Measurements from ENCODE around the gene PTPN7. TPM values are rescaled to one million over a fixed set of nuclear protein-coding genes. Genes with fewer than 3 reads are reported as not detected.

Gene PTPN7
- total and polyA plus RNA-seq, 8 donors = 1.0 to 11.7 (median 1.5) TPM

DNA sequence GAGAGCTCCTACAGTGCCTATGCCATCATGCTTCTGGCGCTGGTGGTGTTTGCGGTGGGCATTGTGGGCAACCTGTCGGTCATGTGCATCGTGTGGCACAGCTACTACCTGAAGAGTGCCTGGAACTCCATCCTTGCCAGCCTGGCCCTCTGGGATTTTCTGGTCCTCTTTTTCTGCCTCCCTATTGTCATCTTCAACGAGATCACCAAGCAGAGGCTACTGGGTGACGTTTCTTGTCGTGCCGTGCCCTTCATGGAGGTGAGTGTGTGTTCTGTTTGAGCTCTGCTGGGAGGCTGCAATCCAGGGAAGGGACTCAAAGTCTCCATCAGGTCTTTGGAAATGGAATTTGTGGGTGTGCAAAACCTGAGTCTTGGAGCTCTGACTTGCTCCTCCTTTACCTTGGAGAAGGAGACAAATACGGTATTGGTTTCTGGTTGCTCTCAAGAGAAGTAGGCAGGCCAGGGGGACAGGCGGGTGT lies 37.0 kb downstream of the PTPN7 start:
- ATAC-seq = no peak
- H3K4me3 ChIP-seq = no peak overlapping the region
- H3K27ac ChIP-seq = no peak overlapping the region
- TF ChIP-seq, protein P1, sequence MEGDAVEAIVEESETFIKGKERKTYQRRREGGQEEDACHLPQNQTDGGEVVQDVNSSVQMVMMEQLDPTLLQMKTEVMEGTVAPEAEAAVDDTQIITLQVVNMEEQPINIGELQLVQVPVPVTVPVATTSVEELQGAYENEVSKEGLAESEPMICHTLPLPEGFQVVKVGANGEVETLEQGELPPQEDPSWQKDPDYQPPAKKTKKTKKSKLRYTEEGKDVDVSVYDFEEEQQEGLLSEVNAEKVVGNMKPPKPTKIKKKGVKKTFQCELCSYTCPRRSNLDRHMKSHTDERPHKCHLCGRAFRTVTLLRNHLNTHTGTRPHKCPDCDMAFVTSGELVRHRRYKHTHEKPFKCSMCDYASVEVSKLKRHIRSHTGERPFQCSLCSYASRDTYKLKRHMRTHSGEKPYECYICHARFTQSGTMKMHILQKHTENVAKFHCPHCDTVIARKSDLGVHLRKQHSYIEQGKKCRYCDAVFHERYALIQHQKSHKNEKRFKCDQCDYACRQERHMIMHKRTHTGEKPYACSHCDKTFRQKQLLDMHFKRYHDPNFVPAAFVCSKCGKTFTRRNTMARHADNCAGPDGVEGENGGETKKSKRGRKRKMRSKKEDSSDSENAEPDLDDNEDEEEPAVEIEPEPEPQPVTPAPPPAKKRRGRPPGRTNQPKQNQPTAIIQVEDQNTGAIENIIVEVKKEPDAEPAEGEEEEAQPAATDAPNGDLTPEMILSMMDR (IDR thresholded peaks at IDR 0.05) = no peak
- H3K9me3 ChIP-seq = no peaks in the 10 kb centered on the region
- H3K4me1 ChIP-seq = no peaks in the 10 kb centered on the region
- no peaks in the 10 kb centered on the region for H3K36me3 ChIP-seq
- DNase-seq = peak in 1 of 4 donors; percentile 28
- peaks cover 0 to 4% of the 10 kb centered on the region in 2 donors for H3K27me3 ChIP-seq
- intact Hi-C loops (cut with DNase I) = no loop called here

DNA sequence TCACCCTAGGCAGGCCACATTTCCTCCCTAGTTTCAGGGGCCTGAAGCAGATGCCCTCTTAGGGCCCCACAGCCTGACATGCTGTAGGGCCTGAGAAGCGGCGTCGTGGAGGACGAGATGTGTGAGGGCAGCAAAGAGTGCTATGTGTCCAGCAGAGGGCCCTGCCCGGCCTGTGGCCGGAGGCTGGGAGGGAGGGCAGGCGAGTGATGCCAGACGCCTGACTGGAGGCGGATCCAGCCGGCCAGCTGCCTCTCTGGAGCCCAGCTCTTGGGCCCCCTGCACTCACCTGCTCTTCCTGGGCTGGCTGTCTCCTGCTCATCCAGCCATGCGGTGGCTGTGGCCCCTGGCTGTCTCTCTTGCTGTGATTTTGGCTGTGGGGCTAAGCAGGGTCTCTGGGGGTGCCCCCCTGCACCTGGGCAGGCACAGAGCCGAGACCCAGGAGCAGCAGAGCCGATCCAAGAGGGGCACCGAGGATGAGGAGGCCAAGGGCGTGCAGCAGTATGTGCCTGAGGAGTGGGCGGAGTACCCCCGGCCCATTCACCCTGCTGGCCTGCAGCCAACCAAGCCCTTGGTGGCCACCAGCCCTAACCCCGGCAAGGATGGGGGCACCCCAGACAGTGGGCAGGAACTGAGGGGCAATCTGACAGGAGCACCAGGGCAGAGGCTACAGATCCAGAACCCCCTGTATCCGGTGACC lies 37.6 kb downstream of the PTPN7 start, which contains the start of gene GPR37L1:
TSS of gene GPR37L1 (plus strand) at position 279 of the 697 bp plus-strand sequence. CDS start at position 326, 47 bp downstream.
- DNase-seq = peak in 3 of 4 donors; percentile 41 to 87 (median 60)
- Histone ChIP-seq H3K4me3 (no peak within 1 kb of the TSS), H3K4me1 (no peaks in the 10 kb centered on the region), H3K27ac (no peak within 1 kb of the TSS), H3K36me3 (no peaks in the 10 kb centered on the region), H3K9me3 (no peaks in the 10 kb centered on the region), H3K27me3 (peaks cover 0 to 4% of the 10 kb centered on the region in 2 donors)
- intact Hi-C loops (cut with DNase I) = no loop called here
- TF ChIP-seq, protein P1 (IDR thresholded peaks at IDR 0.05) = peak; percentile 24 to 44
- ATAC-seq = peak; percentile 81

DNA sequence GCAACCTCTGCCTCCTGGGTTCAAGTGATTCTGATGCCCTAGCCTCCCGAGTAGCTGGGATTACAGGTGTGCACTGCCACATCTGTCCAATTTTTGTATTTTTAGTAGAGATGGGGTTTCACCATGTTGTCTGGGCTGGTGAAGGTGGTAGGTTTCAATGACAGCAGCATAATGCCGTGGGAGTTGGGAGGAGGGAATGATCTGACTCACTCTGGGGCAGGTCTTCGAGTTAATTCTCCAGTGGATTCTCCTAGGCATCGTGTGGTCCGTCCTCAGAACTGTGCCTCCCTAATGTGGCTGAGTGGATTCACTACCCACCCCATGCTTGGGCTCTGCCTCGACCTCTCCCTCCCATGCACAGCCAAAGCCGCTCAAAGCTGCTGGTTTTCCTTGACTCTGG lies 39.4 kb downstream of the PTPN7 start:
- Histone ChIP-seq H3K9me3 (no peaks in the 10 kb centered on the region), H3K36me3 (no peaks in the 10 kb centered on the region), H3K4me3 (no peak overlapping the region), H3K27me3 (peaks cover 0 to 4% of the 10 kb centered on the region in 2 donors), H3K4me1 (no peaks in the 10 kb centered on the region), H3K27ac (no peak overlapping the region)
- intact Hi-C loops (cut with DNase I) = no loop called here
- TF ChIP-seq, protein P1 (IDR thresholded peaks at IDR 0.05) = no peak
- ATAC-seq = no peak
- DNase-seq = no peak

DNA sequence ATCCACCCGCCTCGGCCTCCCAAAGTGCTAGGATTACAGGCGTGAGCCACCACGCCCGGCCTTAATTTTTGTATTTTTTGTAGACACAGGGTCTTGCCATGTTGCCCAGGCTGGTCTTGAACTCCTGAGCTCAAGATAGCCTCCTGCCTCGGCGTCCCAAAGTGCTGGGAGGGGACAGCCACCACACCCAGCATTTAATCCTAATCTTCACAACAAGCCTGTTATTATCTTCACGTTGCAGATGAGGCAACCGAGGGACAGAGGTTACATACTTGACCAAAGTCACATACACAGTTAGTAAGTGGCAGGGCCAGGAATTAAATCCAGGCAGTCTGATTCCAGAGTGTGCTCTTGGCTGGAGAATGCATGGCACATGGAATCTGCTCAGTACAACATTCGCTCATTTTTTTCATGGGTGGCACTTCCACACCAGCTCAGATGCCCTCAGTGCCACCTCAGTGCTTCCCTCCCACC lies 42.5 kb downstream of the PTPN7 start:
- Histone ChIP-seq H3K4me1 (peaks cover 0 to 4% of the 10 kb centered on the region in 2 donors), H3K4me3 (no peak overlapping the region), H3K27ac (no peak overlapping the region), H3K27me3 (peaks cover 0 to 4% of the 10 kb centered on the region in 2 donors), H3K36me3 (no peaks in the 10 kb centered on the region), H3K9me3 (no peaks in the 10 kb centered on the region)
- DNase-seq (peak in 1 of 4 donors; percentile 36), ATAC-seq (no peak)
- intact Hi-C loops (cut with DNase I) = loop anchor here (5.0 to 10.0 kb wide), 2 partner anchors 113 to 116 kb away; no protein-coding TSS in a partner anchor
- TF ChIP-seq, protein P1 (IDR thresholded peaks at IDR 0.05) = no peak

DNA sequence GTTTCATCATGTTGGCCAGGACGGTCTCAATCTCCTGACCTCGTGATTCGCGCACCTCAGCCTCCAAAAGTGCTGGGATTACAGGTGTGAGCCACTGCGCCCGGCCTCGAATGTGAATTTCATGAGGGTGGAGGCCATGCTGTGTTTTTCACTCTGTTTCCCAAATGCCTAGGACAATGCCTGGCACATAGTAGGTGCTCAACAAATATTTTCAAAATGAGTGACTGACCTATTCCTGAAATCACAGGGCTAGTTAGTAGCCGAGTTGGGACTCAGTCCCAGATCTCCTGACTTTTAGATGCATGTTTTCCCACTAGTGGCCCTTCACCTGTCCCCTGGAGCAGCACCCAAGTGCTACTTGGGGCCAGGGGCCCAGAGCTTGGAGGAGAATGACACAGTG lies 44.1 kb downstream of the PTPN7 start:
- H3K27me3 ChIP-seq = no peaks in the 10 kb centered on the region
- no peak overlapping the region for H3K4me3 ChIP-seq
- TF ChIP-seq, protein P1 (IDR thresholded peaks at IDR 0.05) = no peak
- ATAC-seq (no peak), DNase-seq (no peak)
- H3K9me3 ChIP-seq = no peaks in the 10 kb centered on the region
- intact Hi-C loops (cut with DNase I) = loop anchor here (5.0 to 10.0 kb wide), 2 partner anchors 111 to 114 kb away; no protein-coding TSS in a partner anchor
- H3K4me1 ChIP-seq = peaks cover 0 to 5% of the 10 kb centered on the region in 2 donors
- no peaks in the 10 kb centered on the region for H3K36me3 ChIP-seq
- H3K27ac ChIP-seq = no peak overlapping the region
